Body of pancreas (tissue), 4 donors: ENCODE results near the gene SPOCK1.

Experiments
- POLR2A ChIP-seq, 3 donors: fragments of 450-650 bp; IDR thresholded peaks; one replicate each; pipeline ENCODE4 v1.6.1; 2016; ENCODE audit warnings: antibody characterized with exemption in 3 of 3, mild to moderate bottlenecking in 2 of 3
- TF ChIP-seq, protein P1 (sequence below), 7 experiments: fragments of 450-650 bp in 4 of 7; fragments of 200-600 bp in 3 of 7; sonication (generic) in 3 of 7; IDR thresholded peaks; one replicate each; pipeline ENCODE4 v1.5.1; 2016 to 2019; ENCODE audit warnings: antibody characterized with exemption in 7 of 7

DNA sequence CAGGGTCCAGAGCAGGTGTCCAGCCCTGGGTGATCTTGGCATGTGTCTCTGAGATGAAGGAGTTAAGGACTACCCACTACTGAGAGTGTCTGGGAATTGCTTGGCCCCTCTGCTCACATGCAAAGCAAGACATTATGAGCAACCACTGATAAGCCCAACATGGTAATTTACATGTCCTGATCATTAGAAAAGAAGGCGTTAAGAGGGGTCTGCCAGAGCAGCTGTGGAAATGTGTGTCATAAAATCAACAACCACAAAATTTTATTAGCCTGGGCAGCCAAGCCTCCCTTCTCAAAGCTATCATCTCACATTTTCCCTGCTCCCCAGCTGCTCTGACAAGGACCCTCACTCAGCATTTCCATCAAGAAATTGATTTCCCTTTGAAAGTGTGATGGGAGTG is 351.0 kb downstream of the SPOCK1 start:
- TF ChIP-seq, protein P1, sequence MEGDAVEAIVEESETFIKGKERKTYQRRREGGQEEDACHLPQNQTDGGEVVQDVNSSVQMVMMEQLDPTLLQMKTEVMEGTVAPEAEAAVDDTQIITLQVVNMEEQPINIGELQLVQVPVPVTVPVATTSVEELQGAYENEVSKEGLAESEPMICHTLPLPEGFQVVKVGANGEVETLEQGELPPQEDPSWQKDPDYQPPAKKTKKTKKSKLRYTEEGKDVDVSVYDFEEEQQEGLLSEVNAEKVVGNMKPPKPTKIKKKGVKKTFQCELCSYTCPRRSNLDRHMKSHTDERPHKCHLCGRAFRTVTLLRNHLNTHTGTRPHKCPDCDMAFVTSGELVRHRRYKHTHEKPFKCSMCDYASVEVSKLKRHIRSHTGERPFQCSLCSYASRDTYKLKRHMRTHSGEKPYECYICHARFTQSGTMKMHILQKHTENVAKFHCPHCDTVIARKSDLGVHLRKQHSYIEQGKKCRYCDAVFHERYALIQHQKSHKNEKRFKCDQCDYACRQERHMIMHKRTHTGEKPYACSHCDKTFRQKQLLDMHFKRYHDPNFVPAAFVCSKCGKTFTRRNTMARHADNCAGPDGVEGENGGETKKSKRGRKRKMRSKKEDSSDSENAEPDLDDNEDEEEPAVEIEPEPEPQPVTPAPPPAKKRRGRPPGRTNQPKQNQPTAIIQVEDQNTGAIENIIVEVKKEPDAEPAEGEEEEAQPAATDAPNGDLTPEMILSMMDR (IDR thresholded peaks at IDR 0.05): no peak
- TF ChIP-seq POLR2A (IDR thresholded peaks at IDR 0.05): no peak
